Colonic mucosa (tissue), 4 donors: ENCODE measurements around the gene CCDC169. TPM values are rescaled to one million over a fixed set of nuclear protein-coding genes. Genes with fewer than 3 reads are reported as not detected.

Source experiments
- DNase-seq: peaks from one replicate; pipeline ENCODE4 v3.0.0-alpha.2; 2020
- H3K27ac ChIP-seq: fragments of 200-600 bp; one replicate; pipeline ENCODE4 v1.8.0; 2021
- H3K27me3 ChIP-seq: fragments of 200-600 bp; one replicate; pipeline ENCODE4 v1.8.0; 2021
- H3K36me3 ChIP-seq: fragments of 200-600 bp; one replicate; pipeline ENCODE4 v1.8.0; 2021
- H3K4me1 ChIP-seq: fragments of 200-600 bp; one replicate; pipeline ENCODE4 v1.8.0; 2021; ENCODE audit warnings: mild to moderate bottlenecking
- H3K4me3 ChIP-seq: fragments of 200-600 bp; one replicate; pipeline ENCODE4 v1.8.0; 2021
- H3K9ac ChIP-seq, 2 donors: one replicate each; pipeline ENCODE4 v1.7.0; 2013; ENCODE audit warnings: control low read depth in 2 of 2, low read depth in 2 of 2, low read length in 2 of 2
- H3K9me3 ChIP-seq: fragments of 200-600 bp; one replicate; pipeline ENCODE4 v1.8.0; 2021
- CTCF ChIP-seq: fragments of 200-600 bp; IDR thresholded peaks from one replicate; pipeline ENCODE4 v1.8.0; 2022; ENCODE audit warnings: antibody characterized with exemption, mild to moderate bottlenecking
- intact Hi-C: fragments of 100-400 bp; cut with DNase I; formaldehyde crosslinking; loops from one replicate; pipeline ENCODE4 v1.14.1; 2022
- total RNA-seq, 2 donors: library from RNA; stranded (reverse); fragmentation: NEBNext Ultra II Directional in 1 of 2; extraction: Animal tissue kit (Norgen Biotek cat#: 25700) in 1 of 2; gene quantifications; one replicate each; pipeline ENCODE4 v1.2.1, GENCODE V29; 2021
- donor health status: healthy.
- donor health status: DM: no; HTN: no; CAD: no.
- donor health status: DM: no; HTN: no; CAD: no.

The CCDC169 gene
- total RNA-seq, 2 donors from 2014 or later = 0.25 to 1.3 TPM

GRCh38 chr13:36211567-36211966, 86.0 kb downstream of the CCDC169 start:
- no peak for DNase-seq
- TF ChIP-seq CTCF = no peak
- H3K27ac ChIP-seq = no peak overlapping the region
- no peak overlapping the region for H3K4me3 ChIP-seq
- H3K9ac ChIP-seq = no peak overlapping the region
- no peaks in the 10 kb centered on the region for H3K4me1 ChIP-seq
- no peaks in the 10 kb centered on the region for H3K36me3 ChIP-seq
- no peaks in the 10 kb centered on the region for H3K9me3 ChIP-seq
- no peaks in the 10 kb centered on the region for H3K27me3 ChIP-seq
- intact Hi-C loops = no loop called here

GRCh38 chr13:36210738-36211137, 86.9 kb downstream of the CCDC169 start:
- H3K27ac ChIP-seq = no peak overlapping the region

GRCh38 chr13:36207672-36208071, 89.9 kb downstream of the CCDC169 start:
- TF ChIP-seq CTCF = no peak
- no peaks in the 10 kb centered on the region for H3K27me3 ChIP-seq
- H3K36me3 ChIP-seq = no peaks in the 10 kb centered on the region
- DNase-seq = no peak
- no peak overlapping the region for H3K9ac ChIP-seq
- H3K4me3 ChIP-seq = no peak overlapping the region
- H3K4me1 ChIP-seq = no peaks in the 10 kb centered on the region
- no peaks in the 10 kb centered on the region for H3K9me3 ChIP-seq
- H3K27ac ChIP-seq = no peak overlapping the region
- intact Hi-C loops = no loop called here

More at GRCh38 chr13:36210738-36211137, 86.9 kb downstream of the CCDC169 start:
- H3K4me1 ChIP-seq = no peaks in the 10 kb centered on the region
- intact Hi-C loops = no loop called here
- no peak for DNase-seq
- no peak overlapping the region for H3K4me3 ChIP-seq
- no peak overlapping the region for H3K9ac ChIP-seq
- no peaks in the 10 kb centered on the region for H3K27me3 ChIP-seq
- no peaks in the 10 kb centered on the region for H3K9me3 ChIP-seq
- H3K36me3 ChIP-seq = no peaks in the 10 kb centered on the region
- no peak for TF ChIP-seq CTCF

- DNase-seq = no peak
- TF ChIP-seq CTCF = no peak
- intact Hi-C loops = no loop called here
- no peaks in the 10 kb centered on the region for H3K36me3 ChIP-seq
- H3K27me3 ChIP-seq = no peaks in the 10 kb centered on the region
- no peak overlapping the region for H3K4me3 ChIP-seq
- H3K9me3 ChIP-seq = no peaks in the 10 kb centered on the region
- H3K4me1 ChIP-seq = no peaks in the 10 kb centered on the region
- H3K9ac ChIP-seq = no peak overlapping the region
- no peak overlapping the region for H3K27ac ChIP-seq
Observed at GRCh38 chr13:36193151-36193855, 104.3 kb downstream of the CCDC169 start.

GRCh38 chr13:36192166-36192565, 105.4 kb downstream of the CCDC169 start:
- no peak overlapping the region for H3K4me3 ChIP-seq
- no peak for DNase-seq
- H3K4me1 ChIP-seq = no peaks in the 10 kb centered on the region
- H3K27ac ChIP-seq = no peak overlapping the region
- H3K27me3 ChIP-seq = no peaks in the 10 kb centered on the region
- intact Hi-C loops = no loop called here
- no peak overlapping the region for H3K9ac ChIP-seq
- H3K9me3 ChIP-seq = no peaks in the 10 kb centered on the region
- no peak for TF ChIP-seq CTCF
- no peaks in the 10 kb centered on the region for H3K36me3 ChIP-seq
